ENCODE measurements around the gene ONECUT3.

Gene ONECUT3

DNA sequence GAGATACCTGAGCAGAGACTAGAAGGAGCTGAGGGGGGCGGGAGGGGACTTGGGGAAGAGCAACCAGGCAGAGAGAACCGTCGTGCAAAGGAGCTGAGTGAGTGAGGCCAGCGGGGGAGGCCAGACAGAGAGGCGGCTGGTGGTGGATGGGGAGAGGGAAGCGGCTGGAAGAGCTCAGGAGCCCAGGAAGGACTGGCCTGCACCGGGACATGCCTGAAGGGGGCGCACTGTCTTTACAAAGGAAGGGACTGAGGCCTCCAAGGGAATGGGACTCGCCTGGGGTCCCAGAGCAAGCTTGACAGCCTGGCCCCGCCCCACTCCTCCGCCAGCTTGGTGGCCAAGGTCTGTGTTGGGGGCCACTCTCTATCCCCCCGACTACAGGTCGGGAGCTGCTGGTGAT is 14.9 kb downstream of the ONECUT3 start:
- no peak for DNase-seq (ENCODE audit: low read depth)

GRCh38 chr19:1768918-1769644 is 15.8 kb downstream of the ONECUT3 start:
- no peak for DNase-seq (ENCODE audit: low read depth)

DNA sequence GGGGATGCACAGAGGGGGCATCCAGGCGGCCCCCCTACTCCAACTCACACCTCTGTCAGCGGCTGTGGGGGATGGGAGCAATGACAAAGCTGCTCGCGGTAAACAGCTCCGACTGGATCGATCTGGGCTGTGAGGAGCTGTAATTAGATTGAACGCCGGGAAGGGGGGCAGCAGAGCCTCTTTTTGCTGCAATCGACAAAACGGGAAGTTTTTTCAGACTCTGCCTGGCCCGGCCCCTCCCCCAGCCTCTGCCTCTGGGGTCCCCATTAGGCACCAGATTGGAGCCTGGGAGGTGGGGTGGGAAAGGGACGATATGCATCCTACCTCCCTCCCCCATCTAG is 16.3 kb downstream of the ONECUT3 start:
- no peak for DNase-seq (ENCODE audit: low read depth)

DNA sequence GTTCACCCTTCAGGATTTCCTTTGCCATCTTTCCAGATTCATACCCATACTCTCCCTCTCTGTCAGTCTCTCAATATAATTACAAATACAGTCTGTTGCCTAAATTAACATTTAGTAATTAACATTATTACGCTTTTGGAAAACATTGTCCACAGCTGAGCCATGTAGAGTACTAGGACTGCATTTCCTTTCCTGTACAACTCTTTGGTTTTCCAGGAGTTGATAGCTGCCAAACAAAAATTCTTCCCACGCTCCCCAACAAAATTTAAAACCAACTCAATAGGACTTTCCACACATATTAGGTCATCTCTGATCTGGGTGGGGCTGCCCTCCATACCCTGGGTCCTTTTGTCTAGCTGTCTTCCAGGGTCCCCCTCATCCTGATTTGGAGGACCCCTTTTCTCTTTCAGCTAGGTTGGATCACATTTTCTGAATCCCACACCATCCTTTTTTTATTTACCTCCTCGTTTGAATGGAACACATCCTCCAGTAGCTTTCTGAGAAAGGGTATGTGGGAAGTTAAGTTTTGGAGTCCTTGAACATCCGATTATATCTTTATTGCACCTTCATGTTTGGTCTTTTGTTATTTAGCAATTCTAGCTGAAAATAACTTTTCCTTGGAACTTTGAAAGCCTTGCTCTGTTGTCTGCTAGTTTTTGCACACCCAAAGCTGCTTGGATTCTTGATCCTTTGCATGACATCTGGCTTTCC is 17.7 kb downstream of the ONECUT3 start:
- no peak for DNase-seq (ENCODE audit: low read depth)

DNA sequence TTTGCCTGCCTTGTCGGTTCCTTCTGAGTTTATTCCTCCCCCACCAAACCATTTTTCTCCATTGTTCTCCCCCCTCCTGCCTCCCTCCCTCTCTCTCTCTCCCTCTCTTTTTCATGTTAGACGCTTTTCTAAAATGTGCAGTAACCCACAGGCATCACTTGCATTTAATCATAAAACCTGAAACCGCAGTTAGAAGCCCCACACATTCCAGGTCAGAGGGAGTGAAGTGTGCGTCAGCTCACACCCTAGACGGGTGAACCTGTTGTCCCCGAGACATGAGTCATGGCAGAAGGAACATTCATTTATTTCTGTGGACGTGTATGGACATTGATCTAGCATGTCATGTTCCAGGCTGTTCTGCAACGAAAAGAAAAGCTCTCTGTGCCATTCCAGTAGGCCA is 19.9 kb downstream of the ONECUT3 start:
- DNase-seq (ENCODE audit: low read depth): no peak

DNA sequence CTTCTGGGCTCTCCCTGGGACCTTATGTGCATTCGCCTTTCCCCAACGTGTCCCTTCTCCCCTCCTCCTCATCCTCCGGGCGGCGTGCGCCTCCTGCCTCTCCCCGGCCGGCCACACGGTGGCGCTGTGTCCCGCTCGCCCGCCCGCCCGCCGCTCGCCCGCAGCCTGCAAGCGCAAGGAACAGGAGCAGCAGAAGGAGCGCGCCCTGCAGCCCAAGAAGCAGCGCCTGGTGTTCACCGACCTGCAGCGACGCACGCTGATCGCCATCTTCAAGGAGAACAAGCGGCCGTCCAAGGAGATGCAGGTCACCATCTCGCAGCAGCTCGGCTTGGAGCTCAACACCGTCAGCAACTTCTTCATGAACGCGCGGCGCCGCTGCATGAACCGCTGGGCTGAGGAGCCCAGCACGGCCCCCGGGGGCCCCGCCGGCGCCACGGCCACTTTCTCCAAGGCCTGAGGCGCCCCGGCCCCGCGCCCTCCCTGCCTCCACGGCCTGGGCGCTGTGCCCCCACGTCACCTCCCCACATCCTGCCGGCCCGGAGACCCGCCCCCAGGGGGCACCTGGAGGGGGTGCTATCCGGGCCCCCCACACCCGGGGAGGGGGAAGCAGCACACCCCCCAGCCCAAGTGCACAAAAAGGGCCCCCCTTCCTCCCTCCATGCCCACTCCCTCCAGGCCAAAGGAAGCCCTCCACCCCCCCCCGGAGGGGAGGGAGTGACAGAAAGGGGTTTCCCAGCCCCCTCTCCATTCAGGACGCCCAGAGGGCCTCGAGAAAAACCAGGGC is 21.9 kb downstream of the ONECUT3 start:
- DNase-seq (ENCODE audit: low read depth): no peak

- no peak for DNase-seq (ENCODE audit: low read depth)
Observed at GRCh38 chr19:1775951-1776605, 22.8 kb downstream of the ONECUT3 start.

DNA sequence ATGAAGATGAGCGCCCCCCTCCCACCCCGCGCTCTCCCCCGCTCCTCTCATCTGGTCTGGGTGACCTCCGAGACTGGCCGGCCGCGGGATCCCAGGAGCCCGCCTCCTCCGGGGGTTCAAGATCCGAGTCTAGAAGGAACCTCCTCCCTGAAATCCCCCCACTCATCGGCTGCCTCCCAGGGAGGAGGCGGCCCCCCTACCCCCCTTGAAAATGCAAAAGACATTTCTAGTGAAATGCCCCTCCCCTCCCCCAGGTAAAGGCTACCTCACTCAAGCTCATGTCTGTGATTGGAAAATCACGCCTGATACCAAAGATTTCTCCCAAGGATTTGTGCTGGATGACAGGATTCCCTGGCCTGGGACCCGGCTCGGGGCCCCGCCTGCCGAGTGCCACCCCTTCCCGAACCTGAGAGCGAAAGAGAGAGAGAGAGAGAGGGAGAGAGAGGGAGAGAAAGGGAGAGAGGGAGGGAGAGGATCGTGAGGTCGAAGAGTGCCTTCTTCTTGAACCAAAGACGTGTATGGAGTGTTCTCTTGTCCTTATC is 23.4 kb downstream of the ONECUT3 start:
- DNase-seq (ENCODE audit: low read depth): no peak

GRCh38 chr19:1777149-1777548 is 23.8 kb downstream of the ONECUT3 start:
- DNase-seq (ENCODE audit: low read depth): no peak

GRCh38 chr19:1779574-1779973 is 26.3 kb downstream of the ONECUT3 start:
- DNase-seq (ENCODE audit: low read depth): no peak

GRCh38 chr19:1780272-1780958 is 27.1 kb downstream of the ONECUT3 start:
- no peak for DNase-seq (ENCODE audit: low read depth)

GRCh38 chr19:1782521-1782920 is 29.2 kb downstream of the ONECUT3 start:
- no peak for DNase-seq (ENCODE audit: low read depth)

GRCh38 chr19:1783354-1783753 is 30.0 kb downstream of the ONECUT3 start:
- DNase-seq (ENCODE audit: low read depth): no peak

DNA sequence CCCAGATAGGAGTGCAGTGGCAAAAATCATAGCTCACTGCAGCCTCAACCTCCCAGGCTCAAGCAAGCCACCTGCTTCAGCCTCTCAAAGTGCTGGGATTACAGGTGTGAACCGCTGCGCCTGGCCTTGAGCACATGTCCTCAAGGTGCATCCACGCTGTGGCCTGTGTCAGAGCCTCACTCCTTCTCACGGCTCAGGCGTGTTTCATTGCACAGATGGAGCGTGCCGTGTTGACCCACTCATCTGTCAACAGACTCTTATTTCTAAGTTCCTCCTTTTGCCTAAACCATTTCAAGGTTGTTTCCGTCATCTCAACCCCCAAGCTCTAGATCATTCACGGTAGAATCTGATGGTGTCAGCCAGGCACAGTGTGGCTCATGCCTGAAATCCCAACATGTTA is 30.6 kb downstream of the ONECUT3 start:
- no peak for DNase-seq (ENCODE audit: low read depth)

- DNase-seq (ENCODE audit: low read depth): no peak
Observed at GRCh38 chr19:1785310-1785709, 32.0 kb downstream of the ONECUT3 start.

DNA sequence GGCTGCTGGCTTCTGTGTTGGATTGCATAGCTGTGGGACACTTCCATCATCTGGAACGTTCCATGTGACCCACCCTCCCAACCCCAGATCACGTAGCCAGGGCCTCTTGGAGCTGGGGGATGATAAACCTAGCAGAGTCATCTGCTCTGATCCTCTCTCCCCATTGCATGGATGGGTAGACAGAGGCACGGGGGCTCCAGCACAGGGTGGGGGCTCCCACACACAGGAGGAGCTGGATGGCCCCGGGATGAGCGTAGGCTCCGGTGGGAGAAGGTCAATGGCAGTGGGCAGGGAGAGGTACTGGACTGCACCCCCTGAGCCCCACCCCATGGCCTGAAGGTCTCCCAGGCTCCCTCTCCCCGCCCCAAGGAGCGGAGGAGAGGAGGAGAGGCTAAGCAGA is 33.4 kb downstream of the ONECUT3 start:
- DNase-seq (ENCODE audit: low read depth): no peak

DNA sequence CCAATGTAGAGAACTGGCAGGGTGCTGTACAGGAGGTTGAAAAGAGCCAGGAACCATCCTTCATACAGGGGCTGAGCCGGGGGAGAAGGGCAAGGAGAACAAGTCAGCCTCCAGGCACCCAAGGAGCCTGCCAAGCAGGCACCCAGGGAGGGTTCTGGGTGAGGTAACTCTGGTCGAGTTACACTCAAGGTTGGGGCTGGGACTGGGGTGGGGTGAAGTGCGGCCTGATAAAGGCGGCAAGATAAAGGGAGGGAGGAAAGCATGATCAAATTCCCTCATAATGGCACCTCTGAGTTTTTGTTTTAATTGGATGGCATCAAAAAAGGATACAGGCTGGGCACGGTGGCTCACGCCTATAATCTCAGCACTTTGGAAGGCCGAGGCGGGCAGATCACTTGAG is 33.8 kb downstream of the ONECUT3 start:
- DNase-seq (ENCODE audit: low read depth): no peak

GRCh38 chr19:1789261-1790041 is 36.1 kb downstream of the ONECUT3 start:
- no peak for DNase-seq (ENCODE audit: low read depth)

GRCh38 chr19:1790054-1790792 is 36.9 kb downstream of the ONECUT3 start:
- no peak for DNase-seq (ENCODE audit: low read depth)

GRCh38 chr19:1791879-1792278 is 38.6 kb downstream of the ONECUT3 start:
- no peak for DNase-seq (ENCODE audit: low read depth)
